DND-41 (cell line): ENCODE data around the gene MSRB3.
"Not testable (repeated sequence)": the region's sequence is repeated elsewhere in the genome, so short reads cannot be mapped to it uniquely, and the experiment has no call there.

Source experiments
- ATAC-seq: fragments of 200-7000 bp; cut with Tn5 transposase; 3 replicates; pipeline ENCODE4 v1.9.1; 2021; ENCODE audit warnings: low read depth; ENCODE audit not compliant: insufficient read depth
- DNase-seq: peaks from one replicate; pipeline ENCODE4 v3.0.0-alpha.2; 2020
- H2AFZ ChIP-seq: 2 replicates; pipeline ENCODE4 v1.6.0; 2012; ENCODE audit warnings: low read depth, low read length
- H3K27ac ChIP-seq: 2 replicates; pipeline ENCODE4 v1.5.1; 2012; ENCODE audit warnings: low read length, inconsistent platforms
- H3K27me3 ChIP-seq: fragments of 200-600 bp; sonication (generic); 2 replicates; pipeline ENCODE4 v1.6.0; 2012; ENCODE audit warnings: low read length, mild to moderate bottlenecking, inconsistent platforms; ENCODE audit not compliant: insufficient read depth, poor library complexity
- H3K36me3 ChIP-seq: 2 replicates; pipeline ENCODE4 v1.5.1; 2012; ENCODE audit warnings: low read length, inconsistent platforms; ENCODE audit not compliant: insufficient read depth
- H3K4me1 ChIP-seq: 2 replicates; pipeline ENCODE4 v1.5.1; 2012; ENCODE audit warnings: mild to moderate bottlenecking, low read length; ENCODE audit not compliant: insufficient read depth
- H3K4me2 ChIP-seq: 2 replicates; pipeline ENCODE4 v1.6.0; 2012; ENCODE audit warnings: mild to moderate bottlenecking, moderate library complexity, low read length, inconsistent platforms; ENCODE audit not compliant: insufficient read depth
- H3K4me3 ChIP-seq, 2 experiments: fragments of 200-600 bp in 1 of 2; shearing (Covaris generic) in 1 of 2; 2 replicates each; pipeline ENCODE4 v1.5.1; 2012 to 2016; ENCODE audit warnings: inconsistent platforms in 2 of 2, low read length in 2 of 2, mild to moderate bottlenecking in 2 of 2, low read depth in 1 of 2, moderate library complexity in 1 of 2
- H3K79me2 ChIP-seq: 2 replicates; pipeline ENCODE4 v1.6.0; 2012; ENCODE audit warnings: low read length, inconsistent platforms; ENCODE audit not compliant: insufficient read depth
- H3K9ac ChIP-seq: 2 replicates; pipeline ENCODE4 v1.6.0; 2012; ENCODE audit warnings: low read depth, mild to moderate bottlenecking, inconsistent platforms, low read length, moderate library complexity
- H3K9me3 ChIP-seq: 2 replicates; pipeline ENCODE4 v1.5.1; 2012; ENCODE audit warnings: low read length, moderate library complexity, mild to moderate bottlenecking, inconsistent platforms; ENCODE audit not compliant: insufficient read depth, severe bottlenecking
- H4K20me1 ChIP-seq: 2 replicates; pipeline ENCODE4 v1.6.0; 2012; ENCODE audit warnings: low read length; ENCODE audit not compliant: insufficient read depth
- CTCF ChIP-seq: IDR thresholded peaks from 2 replicates; pipeline ENCODE4 v1.5.1; 2012; ENCODE audit warnings: borderline replicate concordance, low read length, moderate library complexity, mild to moderate bottlenecking; ENCODE audit not compliant: poor library complexity, severe bottlenecking; ENCODE audit errors: extremely low read depth
- EZH2 ChIP-seq: IDR thresholded peaks from 3 replicates; pipeline ENCODE4 v1.6.1; 2012; ENCODE audit warnings: borderline replicate concordance, low read depth, mild to moderate bottlenecking, moderate library complexity, low read length, inconsistent platforms; ENCODE audit not compliant: severe bottlenecking

The MSRB3 gene

GRCh38 chr12:65280306-65280705 is 1.8 kb downstream of the MSRB3 start:
- Histone ChIP-seq H3K4me3 (peak overlapping the region; percentile 17 to 64; a peak in 3 of 4 replicates), H3K79me2 (peaks cover 49% of the 10 kb centered on the region), H3K9ac (peak overlapping the region; percentile 74), H3K4me2 (peak overlapping the region; percentile 91), H3K27me3 (peaks cover 30% of the 10 kb centered on the region), H3K4me1 (peaks cover 64% of the 10 kb centered on the region), H3K9me3 (no peaks in the 10 kb centered on the region), H2AFZ (no peak overlapping the region), H3K27ac (peak overlapping the region; percentile 79), H4K20me1 (no peaks in the 10 kb centered on the region; the same call in 1 of the 2 replicates), H3K36me3 (no peaks in the 10 kb centered on the region)
- ATAC-seq (no peak), DNase-seq (no peak)
- TF ChIP-seq CTCF (no peak), EZH2 (no peak)

- no peak for ATAC-seq
- no peak overlapping the region for H3K4me3 ChIP-seq
- peaks cover 26% of the 10 kb centered on the region for H3K27me3 ChIP-seq
- H3K27ac ChIP-seq = peak overlapping the region; percentile 24; the same call in 1 of the 2 replicates
- H3K4me1 ChIP-seq = peaks cover 42% of the 10 kb centered on the region
- no peaks in the 10 kb centered on the region for H3K36me3 ChIP-seq
- no peak overlapping the region for H2AFZ ChIP-seq
- DNase-seq = no peak
- TF ChIP-seq EZH2 = no peak
- peak; percentile 26 for TF ChIP-seq CTCF
- no peaks in the 10 kb centered on the region for H3K9me3 ChIP-seq
- peak overlapping the region; percentile 35; the same call in 1 of the 2 replicates for H3K4me2 ChIP-seq
- H4K20me1 ChIP-seq = no peaks in the 10 kb centered on the region; the same call in 1 of the 2 replicates
- peaks cover 66% of the 10 kb centered on the region for H3K79me2 ChIP-seq
- no peak overlapping the region for H3K9ac ChIP-seq
Observed at GRCh38 chr12:65282840-65283239, 4.4 kb downstream of the MSRB3 start.

GRCh38 chr12:65285532-65285931 is 7.0 kb downstream of the MSRB3 start:
- ATAC-seq, H4K20me1 ChIP-seq: not testable (repeated sequence)
- peaks cover 70% of the 10 kb centered on the region for H3K79me2 ChIP-seq

GRCh38 chr12:65287426-65287825 is 8.9 kb downstream of the MSRB3 start:
- Histone ChIP-seq H3K9me3 (no peaks in the 10 kb centered on the region), H3K9ac (no peak overlapping the region), H4K20me1 (no peaks in the 10 kb centered on the region; the same call in 1 of the 2 replicates), H3K27me3 (peaks cover 3% of the 10 kb centered on the region), H2AFZ (no peak overlapping the region), H3K79me2 (peaks cover 56% of the 10 kb centered on the region; the same call in 1 of the 2 replicates), H3K4me3 (no peak overlapping the region), H3K27ac (no peak overlapping the region), H3K36me3 (no peaks in the 10 kb centered on the region), H3K4me1 (peaks cover 6% of the 10 kb centered on the region; the same call in 1 of the 2 replicates), H3K4me2 (no peak overlapping the region)
- DNase-seq (no peak), ATAC-seq (no peak)
- no peak for TF ChIP-seq CTCF
- no peak for TF ChIP-seq EZH2

More at GRCh38 chr12:65285532-65285931, 7.0 kb downstream of the MSRB3 start:
- H3K27me3 ChIP-seq, H3K27ac ChIP-seq, H3K9ac ChIP-seq, H2AFZ ChIP-seq, DNase-seq, H3K36me3 ChIP-seq, H3K9me3 ChIP-seq, H3K4me2 ChIP-seq, H3K4me3 ChIP-seq: not testable (repeated sequence)
- H3K4me1 ChIP-seq = peaks cover 24% of the 10 kb centered on the region
